GM18498 (cell line): ENCODE data around the gene UBAP2L.
A peak's percentile ranks its signal among the peaks of the same experiment; 100 is the strongest.
"Not testable (repeated sequence)": the region's sequence is repeated elsewhere in the genome, so short reads cannot be mapped to it uniquely, and the experiment has no call there.

Experiments
- ATAC-seq: cut with Tn5 transposase; IDR thresholded peaks from one replicate; pipeline ENCODE4 v1.9.1; 2021; ENCODE audit warnings: mild to moderate bottlenecking, moderate library complexity; ENCODE audit not compliant: unreplicated experiment

UBAP2L gene

GRCh38 chr1:154198756-154199562 lies 21.8 kb upstream of the UBAP2L start:
- ATAC-seq = no peak

GRCh38 chr1:154199563-154199879 lies 21.2 kb upstream of the UBAP2L start:
- ATAC-seq = no peak

GRCh38 chr1:154205778-154206177 lies 15.0 kb upstream of the UBAP2L start:
- ATAC-seq = not testable (repeated sequence)

- no peak for ATAC-seq
These were observed 14.6 kb upstream of the UBAP2L start, which contains the start of gene CFAP141 for GRCh38 chr1:154206196-154206595. TSS of gene CFAP141 (minus strand) at chr1:154206333. CDS start at chr1:154206307, 26 bp downstream.

DNA sequence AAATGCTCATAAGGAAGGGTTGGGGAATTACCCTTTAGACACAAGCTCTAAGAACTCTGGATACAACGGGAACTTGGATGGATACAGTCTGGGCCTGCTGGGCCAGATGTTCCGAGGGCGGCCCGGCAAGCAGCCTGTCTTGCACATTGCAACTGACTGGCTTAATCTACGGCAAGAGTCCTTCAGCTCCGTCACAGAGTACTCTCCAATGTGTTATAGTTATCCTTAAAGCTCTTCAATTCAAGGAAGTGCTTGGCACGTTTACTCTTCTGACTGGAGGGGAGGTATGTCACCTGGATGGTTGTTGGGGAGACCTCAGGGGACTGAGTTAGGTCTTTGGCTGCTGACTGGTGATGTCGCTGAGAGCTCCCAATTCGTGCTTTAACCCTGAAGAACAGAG lies 13.5 kb upstream of the UBAP2L start:
- ATAC-seq = no peak

DNA sequence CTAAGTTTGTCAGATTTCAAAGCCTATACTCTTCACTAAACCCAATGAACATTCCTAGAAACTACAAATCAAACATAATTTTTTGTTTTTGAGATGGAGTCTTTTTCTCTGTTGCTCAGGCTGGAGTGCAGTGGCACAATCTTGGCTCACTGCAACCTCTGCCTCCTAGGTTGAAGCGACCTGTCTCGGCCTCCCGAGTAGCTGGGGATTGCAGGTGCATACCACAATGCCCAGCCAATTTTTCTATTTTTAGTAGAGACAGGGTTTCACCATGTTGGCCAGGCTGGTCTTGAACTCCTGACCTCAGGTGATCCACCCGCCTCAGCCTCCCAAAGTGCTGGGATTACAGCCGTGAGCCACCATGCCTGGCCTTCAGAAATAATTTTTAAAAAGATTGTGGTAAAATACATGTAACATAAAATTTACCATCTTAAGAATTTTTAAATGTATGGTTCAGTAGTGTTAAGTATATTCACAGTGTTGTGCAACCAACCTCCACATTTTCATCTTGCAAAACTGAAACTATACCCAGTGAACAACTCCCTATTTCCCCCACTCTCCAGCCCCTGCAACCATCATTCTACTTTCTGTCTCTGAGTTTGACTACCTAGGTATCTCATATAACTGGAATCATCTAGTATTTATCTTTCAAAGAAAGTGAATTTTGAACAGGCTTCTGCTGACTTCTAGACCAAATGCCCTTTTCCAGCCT lies 11.9 kb upstream of the UBAP2L start:
- no peak for ATAC-seq

DNA sequence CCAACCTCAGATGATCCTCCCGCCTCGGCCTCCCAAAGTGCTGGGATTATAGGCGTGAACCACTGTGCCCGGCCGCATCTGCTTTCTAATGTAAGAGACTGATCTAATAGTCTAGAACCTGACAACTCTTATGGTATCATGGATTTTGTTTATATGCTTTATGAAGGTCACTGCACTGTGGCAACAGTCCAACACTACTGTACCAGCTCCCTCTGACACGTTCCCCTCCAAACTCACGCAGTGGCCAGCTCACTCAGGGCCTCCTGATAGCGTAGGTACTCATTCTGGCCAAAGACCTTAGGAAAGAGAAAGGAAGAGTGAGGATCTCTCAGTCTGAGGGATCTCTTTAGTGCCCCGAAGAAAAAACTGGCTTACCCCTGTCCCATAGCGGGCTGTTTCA lies 8.7 kb upstream of the UBAP2L start:
- no peak for ATAC-seq

- no peak for ATAC-seq
These were observed 7.5 kb upstream of the UBAP2L start for GRCh38 chr1:154213274-154213673.

- no peak for ATAC-seq
These were observed 2.2 kb upstream of the UBAP2L start for GRCh38 chr1:154218545-154218944.

GRCh38 chr1:154219541-154219940 lies 1.2 kb upstream of the UBAP2L start:
- ATAC-seq = no peak

DNA sequence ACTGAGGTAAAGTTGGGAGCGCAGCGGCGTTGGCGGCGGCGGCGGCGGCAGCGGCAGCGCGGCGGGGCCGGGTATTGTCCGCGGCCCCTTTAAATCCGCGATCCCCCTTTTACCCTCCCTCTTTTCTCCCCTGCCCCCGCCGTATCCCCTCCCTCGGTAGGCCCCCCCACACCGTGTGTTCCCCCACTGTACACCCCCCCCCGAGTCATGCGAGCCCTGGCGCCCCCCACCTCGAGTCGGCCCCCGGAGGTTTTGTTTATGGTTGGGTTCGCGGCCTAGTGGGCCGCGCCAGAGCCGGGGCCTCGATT lies 169 bp downstream of the UBAP2L start:
- no peak for ATAC-seq

DNA sequence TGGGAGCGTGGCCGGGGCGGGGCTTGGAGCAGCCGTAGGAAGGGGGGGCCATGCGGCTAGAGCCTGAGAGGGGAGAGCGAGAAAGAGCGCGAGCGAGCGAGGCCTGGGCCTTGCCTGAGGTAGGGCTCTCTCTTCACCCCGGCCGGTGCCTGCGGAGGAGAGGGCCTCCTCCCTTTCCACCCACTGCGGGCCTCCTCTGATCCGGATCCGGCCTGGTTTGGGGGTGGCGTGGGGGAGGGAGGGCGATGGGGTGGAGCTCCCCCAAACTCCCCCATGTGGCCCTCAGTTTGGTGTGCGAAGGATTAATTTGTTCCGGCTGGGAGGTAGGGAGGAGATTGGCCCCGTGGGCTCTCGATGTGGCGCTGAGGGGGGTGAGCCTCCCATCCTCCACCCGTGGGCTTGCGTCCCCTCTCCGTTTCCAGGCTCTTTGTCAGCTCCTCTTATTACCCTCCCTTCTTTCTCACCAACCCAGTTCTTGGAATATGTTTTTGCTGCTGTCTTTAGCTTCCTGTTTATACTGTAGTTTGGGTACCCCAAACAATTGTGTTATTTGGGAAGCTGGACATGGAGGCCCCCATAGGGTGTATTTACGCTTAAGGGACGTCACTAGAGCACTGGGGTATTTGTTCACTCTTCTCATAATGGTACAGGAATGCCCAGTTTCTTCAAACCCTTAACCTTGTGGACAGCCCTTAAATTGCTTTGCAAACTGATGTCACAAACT lies 685 bp downstream of the UBAP2L start:
- peak; percentile 21 for ATAC-seq

- ATAC-seq = no peak
These were observed 1.8 kb downstream of the UBAP2L start for GRCh38 chr1:154222518-154222917.

- ATAC-seq = no peak
These were observed 2.2 kb downstream of the UBAP2L start for GRCh38 chr1:154222918-154223317.

DNA sequence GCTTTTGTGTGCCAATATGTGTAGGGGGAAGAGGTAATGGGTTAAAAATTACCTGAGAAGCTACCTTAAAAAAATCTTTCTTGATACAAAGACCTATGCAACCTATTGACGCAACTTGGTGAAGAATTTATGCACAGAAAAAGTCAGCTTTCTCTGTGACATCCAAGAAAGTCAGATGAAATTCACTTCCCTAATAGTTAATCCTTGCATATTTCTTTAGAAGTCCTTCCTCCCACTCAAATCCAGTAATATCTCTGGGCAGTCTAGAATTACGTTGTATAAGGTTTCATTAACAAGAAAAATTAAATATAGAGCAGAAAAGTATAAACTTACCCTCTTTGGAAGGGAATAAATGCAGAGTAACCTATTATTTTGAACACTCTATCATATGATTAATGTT lies 2.9 kb downstream of the UBAP2L start:
- no peak for ATAC-seq

DNA sequence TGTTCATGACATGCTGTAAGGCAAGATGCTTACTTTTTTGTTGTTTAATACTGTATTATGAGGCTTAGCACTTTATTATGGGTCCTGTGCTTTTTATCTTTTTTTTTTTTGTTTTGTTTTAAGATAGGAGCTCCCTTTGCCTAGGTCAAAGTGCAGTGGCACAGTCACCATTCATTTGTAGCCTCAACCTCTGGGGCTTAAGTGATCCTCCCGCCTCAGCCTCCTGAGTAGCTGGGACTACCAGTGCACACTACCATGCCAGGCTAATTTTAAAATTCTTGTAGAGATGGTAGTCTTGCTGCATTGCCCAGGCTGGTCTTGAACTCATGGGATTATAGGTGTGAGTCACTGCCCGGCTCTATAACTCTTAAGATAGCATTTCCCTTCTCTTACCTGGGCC lies 4.6 kb downstream of the UBAP2L start:
- ATAC-seq = no peak

DNA sequence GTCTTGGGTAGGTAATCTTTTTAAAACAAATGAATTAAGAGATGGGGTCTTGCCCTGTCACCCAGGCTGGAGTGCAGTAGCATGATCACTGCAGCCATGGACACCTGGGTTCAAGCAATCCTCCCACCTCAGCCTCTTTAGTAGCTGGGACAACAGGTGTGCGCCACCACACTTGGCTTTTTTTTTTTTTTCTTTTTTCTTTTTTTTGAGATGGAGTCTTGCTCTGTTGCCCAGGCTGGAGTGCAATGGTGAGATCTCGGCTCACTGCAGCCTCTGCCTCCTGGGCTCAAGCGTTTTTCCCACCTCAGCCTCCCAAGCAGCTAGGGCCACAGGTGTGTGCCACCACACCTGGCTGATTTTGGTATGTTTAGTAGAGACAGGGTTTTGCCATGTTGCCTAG lies 10.4 kb downstream of the UBAP2L start:
- ATAC-seq = not testable (repeated sequence)

- not testable (repeated sequence) for ATAC-seq
These were observed 12.4 kb downstream of the UBAP2L start for GRCh38 chr1:154233127-154233526.

DNA sequence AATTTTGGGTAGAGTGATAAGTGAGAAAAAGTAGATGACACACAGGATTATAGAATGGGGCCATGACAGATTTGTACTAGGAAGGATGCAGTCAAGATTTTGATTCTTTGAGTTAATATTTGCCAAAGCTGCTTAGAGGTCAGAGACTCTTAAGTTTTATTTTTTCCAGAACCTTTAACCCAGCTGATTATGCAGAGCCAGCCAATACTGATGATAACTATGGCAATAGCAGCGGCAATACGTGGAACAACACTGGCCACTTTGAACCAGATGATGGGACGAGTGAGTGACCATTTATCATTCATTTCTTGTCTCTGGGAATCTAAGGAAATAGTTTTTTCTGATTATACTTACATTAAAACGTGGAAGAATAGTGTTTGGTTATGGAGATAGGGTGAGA lies 16.1 kb downstream of the UBAP2L start:
- no peak for ATAC-seq

- ATAC-seq = no peak
These were observed 16.7 kb downstream of the UBAP2L start for GRCh38 chr1:154237435-154237834.

DNA sequence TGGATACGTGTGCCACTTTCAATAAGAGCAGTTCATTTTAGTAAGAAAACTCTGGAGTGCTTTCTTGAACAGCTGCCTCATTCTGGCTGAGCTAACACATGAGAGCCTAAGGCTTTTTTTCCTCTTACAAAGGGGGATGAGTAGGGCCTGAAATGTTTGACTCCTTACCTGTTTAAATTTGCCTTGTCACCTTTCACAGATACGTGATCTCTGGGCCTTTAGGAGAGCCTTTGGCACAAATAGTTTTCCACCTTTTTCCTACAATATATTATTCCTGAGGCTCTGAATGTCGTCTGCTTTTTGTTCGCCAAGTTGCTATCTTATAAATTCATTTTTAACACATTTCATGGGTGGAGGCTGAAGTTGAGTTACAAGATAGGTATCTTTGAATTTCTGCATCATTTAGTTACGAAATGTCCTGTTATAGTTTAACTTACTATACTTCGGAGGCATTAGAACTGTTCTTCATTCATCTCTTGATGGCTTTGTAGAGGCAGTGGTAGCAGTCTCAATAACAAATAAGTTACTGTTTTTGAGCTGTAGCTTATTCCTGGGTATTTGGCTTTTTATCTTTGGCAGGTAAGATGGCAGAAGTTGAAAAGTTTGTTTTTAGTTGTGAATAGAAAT lies 17.2 kb downstream of the UBAP2L start:
- no peak for ATAC-seq

DNA sequence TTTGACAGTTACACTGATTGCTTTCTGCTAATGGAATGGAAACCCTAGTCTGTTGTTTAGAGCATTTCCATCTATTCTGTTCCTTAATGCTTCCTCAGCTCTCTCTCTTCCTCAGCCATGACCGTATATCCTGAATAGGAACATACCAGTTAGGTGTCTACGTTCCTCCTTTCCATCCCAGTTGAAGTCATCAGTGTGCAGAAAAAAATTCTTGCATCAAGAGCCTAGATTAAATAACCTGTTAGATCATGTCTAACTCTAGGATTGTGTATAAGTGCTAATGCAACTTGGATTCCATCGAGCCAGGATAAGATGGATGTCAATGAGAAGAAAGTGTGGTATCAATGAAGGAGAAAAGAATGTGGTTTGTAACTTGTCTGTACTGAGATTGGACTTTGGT lies 18.7 kb downstream of the UBAP2L start:
- ATAC-seq = no peak
